ENCODE measurements around the gene GAN. TPM values are rescaled to one million over a fixed set of nuclear protein-coding genes. Genes with fewer than 3 reads are reported as not detected.
A peak's percentile ranks its signal among the peaks of the same experiment; 100 is the strongest.

GAN gene
- total RNA-seq, 3 donors from 2014 or later: 15.5 to 23.2 (median 21.1) TPM

GRCh38 chr16:81358860-81359259 lies 44.1 kb downstream of the GAN start:
- intact Hi-C loops (cut with DNase I, micrococcal nuclease): no loop called here
- Histone ChIP-seq H3K4me3 (no peak overlapping the region), H3K9me3 (no peaks in the 10 kb centered on the region), H3K4me1 (ENCODE audit: low read depth) (no peaks in the 10 kb centered on the region), H3K36me3 (ENCODE audit: low read depth) (no peaks in the 10 kb centered on the region)
- ATAC-seq: no peak
- TF ChIP-seq CTCF (IDR thresholded peaks at IDR 0.05): no peak
- no peak for DNase-seq

GRCh38 chr16:81360135-81360534 lies 45.4 kb downstream of the GAN start:
- TF ChIP-seq CTCF (IDR thresholded peaks at IDR 0.05): no peak
- H3K4me1 ChIP-seq (ENCODE audit: low read depth): no peaks in the 10 kb centered on the region
- H3K4me3 ChIP-seq: no peak overlapping the region
- ATAC-seq: no peak
- no peaks in the 10 kb centered on the region for H3K36me3 ChIP-seq (ENCODE audit: low read depth)
- no peak for DNase-seq
- no peaks in the 10 kb centered on the region for H3K9me3 ChIP-seq
- intact Hi-C loops (cut with DNase I, micrococcal nuclease): no loop called here

GRCh38 chr16:81365731-81366130 lies 51.0 kb downstream of the GAN start:
- no peaks in the 10 kb centered on the region for H3K9me3 ChIP-seq
- DNase-seq: no peak
- intact Hi-C loops (cut with DNase I, micrococcal nuclease): no loop called here
- ATAC-seq: no peak
- H3K4me3 ChIP-seq: no peak overlapping the region
- TF ChIP-seq CTCF (IDR thresholded peaks at IDR 0.05): no peak
- no peaks in the 10 kb centered on the region for H3K4me1 ChIP-seq (ENCODE audit: low read depth)
- no peaks in the 10 kb centered on the region for H3K36me3 ChIP-seq (ENCODE audit: low read depth)

- DNase-seq (peak in 1 of 3 donors; percentile 50), ATAC-seq (peak; percentile 72)
- Histone ChIP-seq H3K4me3 (no peak overlapping the region), H3K36me3 (ENCODE audit: low read depth) (no peaks in the 10 kb centered on the region), H3K9me3 (no peaks in the 10 kb centered on the region), H3K4me1 (ENCODE audit: low read depth) (no peaks in the 10 kb centered on the region)
- TF ChIP-seq CTCF (IDR thresholded peaks at IDR 0.05): peak; percentile 21
- intact Hi-C loops (cut with DNase I, micrococcal nuclease): no loop called here
Observed at GRCh38 chr16:81366316-81366932, 51.7 kb downstream of the GAN start.

- no peak for ATAC-seq
- H3K36me3 ChIP-seq (ENCODE audit: low read depth): no peaks in the 10 kb centered on the region
- H3K9me3 ChIP-seq: no peaks in the 10 kb centered on the region
- no peaks in the 10 kb centered on the region for H3K4me1 ChIP-seq (ENCODE audit: low read depth)
- H3K4me3 ChIP-seq: no peak overlapping the region
- DNase-seq: no peak
- intact Hi-C loops (cut with DNase I, micrococcal nuclease): no loop called here
- no peak for TF ChIP-seq CTCF (IDR thresholded peaks at IDR 0.05)
Observed at GRCh38 chr16:81367821-81368220, 53.1 kb downstream of the GAN start.
